ENCODE results near the gene PSD2.

The PSD2 gene

DNA sequence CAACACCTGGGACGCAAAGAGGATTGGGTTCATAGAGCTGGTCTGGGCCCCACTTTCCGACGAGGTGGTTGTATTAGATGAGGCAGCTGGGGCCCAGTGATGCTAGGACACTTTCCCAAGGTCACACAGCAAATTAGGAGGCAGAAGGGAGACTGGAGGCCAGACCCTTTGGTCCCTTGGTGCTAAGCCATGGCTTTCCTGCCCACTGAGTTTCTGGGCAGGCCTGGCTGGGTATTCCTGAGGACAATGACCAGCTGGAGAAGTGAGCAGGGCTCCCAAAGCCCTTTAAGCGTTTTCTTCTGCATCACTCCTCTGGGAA is 66.2 kb downstream of the PSD2 start:
- DNase-seq: no peak

DNA sequence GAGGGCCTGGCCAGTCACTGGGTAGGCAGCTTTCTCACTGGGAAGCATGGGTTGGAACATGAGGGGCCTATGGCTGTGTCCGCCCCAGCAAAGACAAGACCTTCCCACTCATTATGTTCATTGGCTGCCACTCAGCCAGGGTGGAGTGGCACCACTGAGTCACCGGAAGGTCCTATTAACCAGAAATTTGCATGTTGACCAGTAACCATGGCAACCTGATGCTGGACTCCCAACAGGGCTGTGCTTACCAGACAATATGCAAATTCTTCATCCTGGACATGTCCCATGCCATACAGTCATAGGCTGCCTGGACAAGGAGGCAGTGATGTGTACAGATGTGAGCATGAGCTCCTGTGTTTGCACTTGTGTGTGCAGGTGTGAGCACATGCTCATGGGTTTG is 66.7 kb downstream of the PSD2 start:
- DNase-seq: no peak

DNA sequence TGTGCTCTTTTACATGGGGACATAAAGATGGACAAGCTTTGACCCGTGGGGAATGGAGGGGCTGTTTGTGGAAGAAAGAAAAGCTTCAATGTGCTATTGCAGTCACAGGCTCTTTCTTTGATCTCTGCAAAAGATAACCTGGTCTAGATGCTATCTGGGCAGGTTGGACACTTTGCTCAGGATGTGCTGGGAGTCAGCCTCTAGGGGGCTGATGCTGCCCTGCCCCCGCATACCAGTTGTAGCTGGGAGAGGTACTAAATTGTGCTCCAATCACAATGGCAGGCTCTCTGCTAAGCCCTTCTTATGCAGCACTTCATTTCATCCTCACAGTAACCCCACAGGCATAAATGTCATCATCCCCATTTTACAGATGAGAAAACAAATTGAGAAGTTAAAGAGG is 67.2 kb downstream of the PSD2 start:
- DNase-seq: no peak

DNA sequence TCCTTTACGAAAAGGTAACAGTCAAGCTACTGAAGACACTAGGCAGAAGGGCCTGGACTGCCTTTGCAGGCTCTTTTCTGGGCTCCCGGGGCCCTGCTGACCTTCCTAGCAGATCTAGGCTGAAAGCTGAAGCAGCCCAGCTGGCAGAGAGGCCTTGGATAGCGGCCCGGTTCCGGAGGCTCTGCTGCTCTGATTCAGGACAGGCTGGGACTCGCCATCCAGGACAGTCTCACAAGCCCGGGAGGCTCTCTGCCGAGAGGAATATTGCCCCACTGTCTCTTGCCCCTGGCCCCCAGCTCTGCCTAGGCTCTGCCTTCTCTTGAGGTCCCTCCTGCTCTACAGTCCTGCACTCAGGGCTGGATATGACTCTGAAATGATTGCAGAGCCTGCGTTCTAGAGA is 67.8 kb downstream of the PSD2 start:
- no peak for DNase-seq

- no peak for DNase-seq
Measured at GRCh38 chr5:139863855-139864558, 68.4 kb downstream of the PSD2 start.

DNA sequence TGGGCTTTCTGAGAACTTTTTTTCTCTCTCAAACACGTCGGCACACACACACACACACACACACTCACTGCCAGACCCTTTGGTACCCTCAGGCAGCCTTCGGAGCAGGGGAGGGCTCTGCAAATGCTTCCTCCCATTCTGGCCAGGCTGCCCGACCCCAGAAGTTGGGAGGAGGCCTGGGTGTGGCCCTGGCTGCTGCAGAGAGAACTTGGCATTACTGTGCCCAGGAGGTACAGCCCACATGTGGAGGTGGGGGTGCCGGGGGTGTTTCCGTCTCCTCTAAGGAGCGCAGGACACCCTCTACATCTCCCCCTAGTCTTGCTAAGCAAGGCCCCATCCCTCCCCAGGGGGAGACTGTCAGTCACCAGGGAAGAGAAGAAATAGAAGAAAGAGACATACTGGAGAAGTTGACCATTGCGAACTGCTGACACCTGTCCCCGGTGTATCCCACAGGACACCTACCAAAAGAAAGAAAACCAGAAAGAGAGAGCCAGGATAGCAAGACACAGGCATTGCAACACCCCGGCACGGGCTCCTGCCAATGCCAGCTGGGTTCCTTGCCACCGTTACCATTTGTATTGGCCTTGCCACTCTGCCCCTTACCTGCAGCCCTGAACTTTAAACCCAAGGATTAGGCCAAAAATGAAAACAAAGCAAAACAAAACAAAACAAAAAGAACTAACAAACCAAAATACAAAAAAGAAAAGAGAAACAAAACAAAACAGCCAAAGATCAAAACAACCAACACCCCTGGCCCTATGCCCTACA is 69.3 kb downstream of the PSD2 start:
- DNase-seq: no peak

DNA sequence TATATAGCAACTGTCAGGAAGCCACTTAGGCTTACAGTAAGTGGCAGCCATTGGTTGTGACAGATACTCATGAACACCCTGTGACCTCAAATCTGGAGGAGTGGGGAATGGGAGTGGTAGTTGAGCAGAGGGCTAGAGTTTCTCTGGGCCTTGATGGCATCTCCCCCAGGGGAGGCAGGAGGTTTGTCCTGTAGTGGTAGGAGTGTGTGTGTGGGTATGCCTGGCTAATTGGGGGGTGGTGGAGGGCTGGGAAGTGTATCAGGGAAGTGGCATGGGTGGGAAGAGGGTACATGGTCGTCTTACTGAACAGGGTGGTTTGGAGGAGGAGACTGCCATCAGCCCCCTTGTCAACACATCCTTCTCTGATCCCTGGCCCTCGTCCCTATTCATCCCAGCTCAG is 71.5 kb downstream of the PSD2 start:
- no peak for DNase-seq

DNA sequence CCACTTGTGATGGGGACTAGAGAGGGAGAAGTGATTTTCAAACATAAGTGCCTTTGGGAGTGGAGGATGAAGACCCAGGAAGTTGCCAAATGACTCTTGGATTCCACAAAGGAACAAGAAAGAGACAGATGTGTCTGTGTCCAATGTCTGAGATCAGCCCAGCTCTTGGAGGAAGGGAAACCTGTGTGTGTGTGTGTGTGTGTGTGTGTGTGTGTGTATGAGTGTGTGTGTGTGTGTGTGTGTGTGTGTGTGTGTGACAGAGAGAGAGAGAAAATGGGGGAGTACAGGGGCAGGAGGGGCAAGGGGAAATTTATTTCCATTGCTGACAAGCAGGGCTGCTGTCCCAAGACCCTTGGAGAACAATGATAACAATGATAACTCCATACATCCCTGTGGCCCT is 72.0 kb downstream of the PSD2 start:
- no peak for DNase-seq

- DNase-seq: no peak
Measured at GRCh38 chr5:139869042-139869790, 73.6 kb downstream of the PSD2 start.

DNA sequence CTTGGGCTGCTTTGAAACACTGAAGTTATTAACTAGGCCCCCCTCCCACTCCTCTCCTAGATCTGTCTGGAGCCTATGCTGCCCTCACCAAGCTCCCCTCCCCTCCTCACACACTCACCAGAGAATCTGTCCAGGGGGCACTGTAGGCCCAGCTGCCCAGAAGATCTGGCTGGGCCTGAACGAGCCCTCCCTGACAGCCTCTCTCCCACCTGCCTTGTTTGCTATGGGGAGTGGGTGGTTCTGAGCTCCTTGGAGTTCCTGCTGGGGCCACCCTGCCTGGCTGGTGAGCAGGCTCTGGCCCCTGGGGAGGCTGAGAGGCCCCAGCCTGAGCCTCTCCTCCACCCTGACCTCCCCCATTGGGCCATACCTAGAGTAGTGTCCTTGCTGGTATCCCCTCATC is 75.1 kb downstream of the PSD2 start:
- no peak for DNase-seq

DNA sequence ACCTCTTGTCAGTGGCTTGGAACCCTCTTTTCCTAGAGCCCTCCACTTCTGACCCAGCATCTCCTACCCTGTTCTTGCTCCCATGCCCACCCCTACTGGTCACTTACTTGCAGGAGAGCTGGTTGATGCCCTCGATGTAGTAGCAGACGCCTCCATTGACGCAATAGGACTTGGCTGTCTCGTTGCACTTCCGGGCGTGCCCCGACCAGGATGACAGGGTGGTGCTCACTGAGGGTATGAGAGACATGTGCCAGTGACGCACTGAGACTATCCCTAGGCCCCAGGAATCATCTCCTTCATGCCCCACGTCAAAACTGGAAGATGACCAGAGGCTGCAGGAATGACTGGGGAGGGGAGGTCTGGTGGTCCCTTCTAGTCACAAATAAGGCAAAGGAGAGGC is 76.0 kb downstream of the PSD2 start:
- no peak for DNase-seq

DNA sequence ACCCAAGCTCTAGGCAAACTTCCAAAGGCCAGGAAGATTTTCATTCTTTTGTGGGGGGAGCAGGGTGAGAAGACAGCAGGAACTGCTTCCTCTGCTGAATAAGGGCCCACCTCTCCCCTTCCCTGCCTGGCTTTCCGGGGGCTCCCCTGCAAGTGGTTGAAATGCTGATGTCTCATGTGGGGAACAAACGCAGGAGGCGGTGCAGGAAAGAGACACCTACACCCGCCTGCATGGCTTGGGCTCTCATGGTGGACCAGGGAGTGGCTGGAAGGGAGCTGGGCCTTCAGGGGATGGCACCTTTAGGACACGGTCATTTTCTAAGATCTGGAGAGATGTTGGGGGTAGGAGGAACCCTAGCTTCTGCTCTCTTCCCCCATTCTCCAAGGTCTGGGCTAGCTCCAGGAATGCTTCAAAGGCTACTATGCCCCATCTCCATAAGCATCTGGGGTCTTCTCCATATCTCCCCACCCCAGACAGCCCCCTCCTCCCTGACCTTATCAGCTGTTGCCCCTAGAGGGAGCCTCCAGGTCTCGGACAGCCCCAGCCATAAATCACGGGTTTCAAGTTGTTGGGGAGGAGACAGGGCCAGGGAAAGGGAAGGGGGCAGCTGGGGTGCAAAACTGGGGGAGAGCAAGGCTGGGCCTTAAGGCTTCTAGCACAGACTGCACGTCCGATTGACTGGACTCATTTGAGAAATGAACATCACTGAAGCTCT is 76.6 kb downstream of the PSD2 start:
- no peak for DNase-seq

DNA sequence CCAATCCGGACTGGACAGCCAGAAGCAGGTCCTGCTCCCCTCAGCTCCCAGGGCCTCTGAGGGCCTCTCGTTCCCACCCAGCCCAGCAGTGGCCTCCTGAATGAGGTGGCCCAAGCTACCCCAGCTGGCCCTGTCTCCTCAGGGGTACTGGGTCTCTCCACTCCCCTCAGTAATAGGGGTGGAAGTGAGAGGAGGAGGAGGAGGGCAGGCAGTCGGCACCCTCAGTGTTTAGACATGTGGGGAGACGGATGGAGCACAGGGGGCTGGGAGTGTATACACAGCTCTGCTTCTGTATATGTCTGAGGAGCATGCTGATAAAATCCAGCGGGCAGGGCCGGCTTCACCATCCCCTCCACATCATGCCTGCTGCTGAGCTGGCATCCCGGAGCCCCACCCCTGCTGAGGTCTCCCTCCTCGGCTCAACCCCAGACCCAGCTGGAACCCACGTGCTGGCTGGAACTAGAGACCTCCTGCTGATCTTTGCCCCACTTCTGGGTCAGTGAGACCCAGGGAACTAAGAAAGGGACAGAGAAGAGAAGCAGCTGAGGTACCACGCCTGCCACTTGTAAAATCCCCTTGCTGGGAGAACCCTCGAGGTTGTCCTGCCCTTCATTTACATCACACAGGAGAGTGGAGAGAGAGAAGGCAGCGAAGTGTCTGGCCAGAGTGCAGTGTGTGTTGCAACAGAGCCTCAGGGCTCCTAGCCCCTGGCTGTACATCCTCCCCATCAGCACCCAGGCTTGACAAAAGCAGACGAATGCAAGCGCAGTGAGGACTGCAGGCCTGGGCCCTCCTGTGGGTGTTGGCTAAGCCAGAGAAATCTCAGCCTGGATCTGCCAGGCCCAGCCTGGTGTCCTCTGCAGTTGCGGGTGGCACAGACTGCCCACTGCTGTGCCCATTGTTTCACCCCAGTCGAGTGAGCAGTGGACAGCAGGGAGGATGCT is 77.5 kb downstream of the PSD2 start:
- DNase-seq: no peak

- no peak for DNase-seq
Measured at GRCh38 chr5:139875957-139876356, 80.3 kb downstream of the PSD2 start.

- DNase-seq: no peak
Measured at GRCh38 chr5:139877129-139877597, 81.6 kb downstream of the PSD2 start.

DNA sequence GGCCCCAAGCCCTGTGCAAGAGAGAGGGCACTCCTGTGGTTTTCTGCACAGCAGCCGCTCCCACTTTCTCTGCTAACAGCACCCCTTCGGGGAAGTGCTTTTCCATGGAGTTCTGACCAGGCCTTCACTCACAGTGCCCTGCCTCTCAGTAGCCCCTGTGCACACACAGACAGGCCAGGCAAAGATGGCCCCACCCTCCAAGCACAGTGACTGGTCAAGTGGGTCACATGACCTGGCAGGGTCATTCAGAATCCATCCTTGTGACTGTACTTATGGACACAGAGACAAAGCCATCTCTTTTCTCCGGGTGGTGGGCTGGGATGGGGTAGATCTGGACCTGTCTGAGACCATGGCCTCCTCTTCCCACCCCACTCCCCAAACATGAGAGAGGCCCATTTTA is 82.5 kb downstream of the PSD2 start:
- DNase-seq: no peak

- no peak for DNase-seq
Measured at GRCh38 chr5:139880416-139881142, 85.0 kb downstream of the PSD2 start.

DNA sequence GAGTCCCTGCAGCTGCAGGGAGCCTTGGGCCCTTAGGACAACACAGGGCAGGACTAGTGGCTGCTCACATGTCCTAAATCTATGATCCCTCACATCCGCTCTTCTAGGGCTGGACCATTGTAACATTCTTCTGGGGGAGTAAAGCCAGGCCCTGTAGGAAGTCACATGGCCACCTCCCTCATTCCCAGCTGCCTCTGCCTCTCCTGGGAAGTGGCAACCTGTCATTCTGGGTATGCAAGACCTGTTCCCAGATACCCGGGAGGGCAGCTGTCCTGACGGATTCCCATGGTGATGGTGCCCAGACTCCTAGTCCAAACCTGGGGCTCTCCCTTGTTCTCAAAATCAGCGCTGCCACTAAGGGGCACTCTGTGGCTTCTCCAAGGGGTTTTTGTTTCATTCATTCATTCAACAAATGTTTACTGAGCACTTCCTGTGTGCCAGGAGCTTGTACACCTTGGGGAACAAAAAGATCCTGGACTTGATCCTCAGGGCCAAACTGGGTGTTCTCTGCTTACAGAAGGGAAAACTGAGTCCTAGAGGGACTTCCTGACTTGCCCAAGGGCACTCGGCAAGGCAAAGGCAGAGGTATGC is 85.6 kb downstream of the PSD2 start:
- DNase-seq: no peak

GRCh38 chr5:139882316-139882715 is 86.7 kb downstream of the PSD2 start:
- no peak for DNase-seq

DNA sequence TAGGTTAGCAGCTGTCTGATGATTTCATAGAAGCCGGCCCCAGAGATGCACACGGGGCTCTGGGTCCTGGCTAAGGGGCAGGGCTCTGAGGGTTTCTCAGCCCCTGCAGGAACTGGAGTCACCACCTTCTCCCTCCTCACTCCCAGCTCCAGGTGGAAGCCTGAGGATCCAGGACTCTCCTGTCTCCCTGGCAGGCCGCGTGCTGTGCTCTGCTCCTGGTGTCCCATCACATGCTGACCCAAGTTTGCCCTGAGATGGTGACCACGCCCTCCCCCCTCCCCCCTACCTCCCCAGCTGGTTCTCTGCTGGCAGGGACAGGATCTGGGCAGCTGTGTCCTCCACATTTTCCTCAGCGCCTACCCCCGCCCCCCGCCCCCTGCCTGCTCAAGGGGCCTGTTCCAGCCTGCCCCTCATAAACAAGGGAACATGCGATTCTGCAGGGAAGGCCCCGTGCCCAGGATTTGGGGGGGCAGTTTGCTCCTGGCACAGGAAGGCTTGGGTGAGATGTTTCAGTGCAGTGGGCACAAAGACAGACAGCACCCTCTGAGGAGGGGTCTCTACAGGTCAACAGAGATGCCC is 87.4 kb downstream of the PSD2 start:
- DNase-seq: no peak

DNA sequence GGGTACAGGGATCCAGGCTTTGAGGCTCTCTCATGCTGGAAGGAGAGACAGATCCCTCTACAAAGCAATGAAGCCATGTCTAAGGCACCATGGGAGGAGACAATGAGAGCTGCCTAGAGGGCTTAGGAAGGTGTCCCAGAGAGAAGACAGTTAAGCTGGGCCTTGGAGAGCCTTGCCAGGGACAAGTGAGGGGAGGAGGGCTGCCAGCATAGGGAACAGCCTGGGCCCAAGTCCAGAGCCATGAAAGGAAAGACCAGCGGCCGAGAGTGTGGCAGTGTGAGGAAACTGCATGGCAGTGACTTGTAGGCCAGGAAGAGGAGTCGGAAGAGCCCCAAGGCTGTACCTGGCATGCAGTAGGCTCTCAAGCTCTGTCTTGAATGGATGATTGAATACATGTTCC is 88.5 kb downstream of the PSD2 start:
- DNase-seq: no peak
